Astrocyte of the spinal cord (primary cell): ENCODE results near the gene ABR.

ENCODE experiments used
- DNase-seq: peaks from one replicate; pipeline ENCODE4 v3.0.0; 2011; ENCODE audit warnings: low read depth, low spot score
- H3K4me3 ChIP-seq: 2 replicates; pipeline ENCODE4 v1.5.1; 2011; ENCODE audit warnings: low read depth, mild to moderate bottlenecking, low read length, moderate library complexity
- in situ Hi-C: cut with HindIII; loops from 2 replicates; pipeline ENCODE4 v1.10.0; 2017; ENCODE audit warnings: low sequenced_read_pairs
- TF ChIP-seq, protein P1 (sequence below): IDR thresholded peaks from 2 replicates; pipeline ENCODE4 v1.5.1; 2012; ENCODE audit warnings: low read depth, mild to moderate bottlenecking, low read length, inconsistent platforms

ABR gene

GRCh38 chr17:1013729-1014090 is 166.1 kb downstream of the ABR start:
- TF ChIP-seq, protein P1, sequence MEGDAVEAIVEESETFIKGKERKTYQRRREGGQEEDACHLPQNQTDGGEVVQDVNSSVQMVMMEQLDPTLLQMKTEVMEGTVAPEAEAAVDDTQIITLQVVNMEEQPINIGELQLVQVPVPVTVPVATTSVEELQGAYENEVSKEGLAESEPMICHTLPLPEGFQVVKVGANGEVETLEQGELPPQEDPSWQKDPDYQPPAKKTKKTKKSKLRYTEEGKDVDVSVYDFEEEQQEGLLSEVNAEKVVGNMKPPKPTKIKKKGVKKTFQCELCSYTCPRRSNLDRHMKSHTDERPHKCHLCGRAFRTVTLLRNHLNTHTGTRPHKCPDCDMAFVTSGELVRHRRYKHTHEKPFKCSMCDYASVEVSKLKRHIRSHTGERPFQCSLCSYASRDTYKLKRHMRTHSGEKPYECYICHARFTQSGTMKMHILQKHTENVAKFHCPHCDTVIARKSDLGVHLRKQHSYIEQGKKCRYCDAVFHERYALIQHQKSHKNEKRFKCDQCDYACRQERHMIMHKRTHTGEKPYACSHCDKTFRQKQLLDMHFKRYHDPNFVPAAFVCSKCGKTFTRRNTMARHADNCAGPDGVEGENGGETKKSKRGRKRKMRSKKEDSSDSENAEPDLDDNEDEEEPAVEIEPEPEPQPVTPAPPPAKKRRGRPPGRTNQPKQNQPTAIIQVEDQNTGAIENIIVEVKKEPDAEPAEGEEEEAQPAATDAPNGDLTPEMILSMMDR, result no peak
- no peak overlapping the region for H3K4me3 ChIP-seq
- no peak for DNase-seq
- in situ Hi-C loops, result no loop called here

DNA sequence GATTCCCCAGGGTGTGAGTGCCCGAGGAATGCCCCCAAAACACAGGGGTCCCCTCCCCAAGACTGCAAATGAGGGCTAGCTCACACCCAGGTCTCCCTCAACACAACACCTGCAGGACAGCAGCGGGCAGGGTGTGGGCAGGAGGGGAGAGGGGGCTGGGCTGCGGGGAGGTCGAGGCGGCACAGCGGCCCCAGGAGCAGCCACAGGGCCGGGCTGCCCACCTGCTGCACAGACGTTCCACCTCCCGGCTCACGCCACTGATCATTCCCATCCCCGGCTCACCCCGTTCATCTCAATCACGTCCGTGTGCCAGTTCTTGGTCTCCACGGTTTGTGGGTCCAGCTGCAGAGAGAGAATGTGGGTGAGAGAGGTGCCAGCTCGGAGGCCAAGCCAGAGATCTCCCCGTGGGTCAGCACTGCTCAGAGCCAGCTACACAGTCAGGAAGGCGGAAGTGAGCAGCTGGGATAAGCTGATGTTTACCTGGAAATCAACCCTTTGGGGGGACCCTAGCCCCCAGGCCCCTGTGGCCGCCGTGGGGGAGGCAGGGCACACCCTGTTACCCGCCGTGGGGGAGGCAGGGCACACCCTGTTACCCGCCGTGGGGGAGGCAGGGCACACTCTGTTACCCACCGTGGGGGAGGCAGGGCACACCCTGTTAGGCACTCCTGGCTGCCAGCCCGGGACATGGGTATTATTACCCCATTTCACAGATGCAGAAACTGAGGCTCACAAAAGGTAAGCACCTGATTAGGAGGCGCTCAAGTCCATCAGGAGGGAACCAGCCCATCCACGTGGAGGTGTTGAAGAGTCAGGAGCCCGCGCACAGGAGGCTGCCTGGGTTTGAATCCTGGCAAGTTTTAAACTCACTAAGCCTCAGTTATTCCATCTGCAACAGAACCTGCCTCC is 166.7 kb downstream of the ABR start:
- no peak overlapping the region for H3K4me3 ChIP-seq
- TF ChIP-seq, protein P1, result no peak
- in situ Hi-C loops, result no loop called here
- no peak for DNase-seq

GRCh38 chr17:1011760-1012735 is 167.7 kb downstream of the ABR start:
- H3K4me3 ChIP-seq, result no peak overlapping the region
- in situ Hi-C loops, result no loop called here
- DNase-seq, result no peak
- TF ChIP-seq, protein P1, result no peak

DNA sequence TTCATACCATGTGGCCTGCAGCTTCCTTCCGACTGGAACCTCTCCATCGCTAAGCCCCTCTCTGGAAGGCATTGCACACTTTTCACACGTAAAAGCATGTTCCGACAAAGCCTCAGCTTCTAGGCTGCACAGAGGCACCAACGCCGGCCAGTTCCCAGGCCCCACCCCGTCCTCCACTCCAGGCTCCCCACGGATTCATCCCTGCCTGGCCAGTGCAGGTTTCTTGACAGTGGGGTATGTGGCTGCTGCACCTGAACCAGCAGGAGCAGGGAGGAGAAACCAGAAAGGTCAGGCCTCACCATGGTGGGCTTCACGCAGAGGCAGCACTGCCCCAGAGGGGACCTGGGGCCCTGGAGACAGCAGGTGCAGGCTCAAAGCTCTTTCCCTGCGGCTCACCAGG is 168.6 kb downstream of the ABR start:
- in situ Hi-C loops, result no loop called here
- no peak for DNase-seq
- H3K4me3 ChIP-seq, result no peak overlapping the region
- TF ChIP-seq, protein P1, result no peak

- DNase-seq, result no peak
- TF ChIP-seq, protein P1, result no peak
- H3K4me3 ChIP-seq, result no peak overlapping the region
- in situ Hi-C loops, result no loop called here
Measured at GRCh38 chr17:1010586-1010985, 169.2 kb downstream of the ABR start.

- no peak overlapping the region for H3K4me3 ChIP-seq
- in situ Hi-C loops, result no loop called here
- DNase-seq, result no peak
- TF ChIP-seq, protein P1, result no peak
Measured at GRCh38 chr17:1010086-1010450, 169.7 kb downstream of the ABR start.
